GM19238 (cell line): ENCODE measurements around the gene HAUS8.
"Not testable (repeated sequence)": the region's sequence is repeated elsewhere in the genome, so short reads cannot be mapped to it uniquely, and the experiment has no call there.

Experiments
- DNase-seq: peaks from one replicate; pipeline ENCODE4 v3.0.0; 2011; ENCODE audit warnings: low spot score; ENCODE audit not compliant: insufficient read length

The HAUS8 gene

GRCh38 chr19:17035842-17036424 lies 39.3 kb downstream of the HAUS8 start:
- no peak for DNase-seq

- DNase-seq: no peak
Measured at GRCh38 chr19:17031741-17032140, 43.5 kb downstream of the HAUS8 start.

GRCh38 chr19:17027535-17027975 lies 47.7 kb downstream of the HAUS8 start:
- DNase-seq: no peak

GRCh38 chr19:17026706-17027534 lies 48.3 kb downstream of the HAUS8 start, which contains the start of gene CPAMD8:
Gene CPAMD8 (minus strand): TSS chr19:17026810. CDS start chr19:17026642, 168 bp downstream.
- DNase-seq: no peak

- no peak for DNase-seq
Measured at GRCh38 chr19:17025991-17026658, 49.1 kb downstream of the HAUS8 start.

GRCh38 chr19:17025361-17025760 lies 49.9 kb downstream of the HAUS8 start:
- DNase-seq: no peak

GRCh38 chr19:17024941-17025340 lies 50.3 kb downstream of the HAUS8 start:
- DNase-seq: not testable (repeated sequence)

GRCh38 chr19:17023805-17024204 lies 51.4 kb downstream of the HAUS8 start:
- no peak for DNase-seq

GRCh38 chr19:17022738-17023137 lies 52.5 kb downstream of the HAUS8 start:
- no peak for DNase-seq

- no peak for DNase-seq
Measured at GRCh38 chr19:17021793-17022590, 53.3 kb downstream of the HAUS8 start.

GRCh38 chr19:17021328-17021727 lies 53.9 kb downstream of the HAUS8 start:
- DNase-seq: no peak

GRCh38 chr19:17020823-17021222 lies 54.4 kb downstream of the HAUS8 start:
- no peak for DNase-seq

GRCh38 chr19:17020385-17020784 lies 54.9 kb downstream of the HAUS8 start:
- DNase-seq: no peak

GRCh38 chr19:17014212-17014861 lies 60.9 kb downstream of the HAUS8 start:
- DNase-seq: not testable (repeated sequence)

GRCh38 chr19:17011485-17011884 lies 63.8 kb downstream of the HAUS8 start:
- no peak for DNase-seq

- DNase-seq: no peak
Measured at GRCh38 chr19:17006579-17006978, 68.7 kb downstream of the HAUS8 start.

GRCh38 chr19:17005000-17005399 lies 70.3 kb downstream of the HAUS8 start:
- no peak for DNase-seq

- DNase-seq: no peak
Measured at GRCh38 chr19:17004386-17004785, 70.9 kb downstream of the HAUS8 start.

- DNase-seq: no peak
Measured at GRCh38 chr19:17002455-17002854, 72.8 kb downstream of the HAUS8 start.

- DNase-seq: no peak
Measured at GRCh38 chr19:17001603-17002183, 73.6 kb downstream of the HAUS8 start.
